Measurements from ENCODE around the gene SCYGR1.
"Not testable (repeated sequence)": the region's sequence is repeated elsewhere in the genome, so short reads cannot be mapped to it uniquely, and the experiment has no call there.

SCYGR1 gene

GRCh38 chr2:227402321-227402720 is 14.6 kb upstream of the SCYGR1 start:
- DNase-seq = no peak

GRCh38 chr2:227401550-227401949 is 13.8 kb upstream of the SCYGR1 start:
- no peak for DNase-seq

GRCh38 chr2:227398684-227399670 is 11.2 kb upstream of the SCYGR1 start:
- DNase-seq = no peak

- no peak for DNase-seq
These were observed 9.8 kb upstream of the SCYGR1 start for GRCh38 chr2:227397562-227397961.

GRCh38 chr2:227395556-227395955 is 7.8 kb upstream of the SCYGR1 start:
- no peak for DNase-seq

- DNase-seq = no peak
These were observed 6.7 kb upstream of the SCYGR1 start for GRCh38 chr2:227394401-227394800.

- no peak for DNase-seq
These were observed 2.9 kb upstream of the SCYGR1 start for GRCh38 chr2:227390468-227391256.

- no peak for DNase-seq
These were observed 1.9 kb upstream of the SCYGR1 start for GRCh38 chr2:227389661-227390060.

- no peak for DNase-seq
These were observed 1.5 kb upstream of the SCYGR1 start for GRCh38 chr2:227389231-227389630.

- no peak for DNase-seq
These were observed 825 bp upstream of the SCYGR1 start for GRCh38 chr2:227388537-227389011.

- no peak for DNase-seq
These were observed 1.1 kb downstream of the SCYGR1 start for GRCh38 chr2:227386630-227387029.

GRCh38 chr2:227383686-227384085 is 4.1 kb downstream of the SCYGR1 start:
- DNase-seq = no peak

GRCh38 chr2:227382241-227382835 is 5.4 kb downstream of the SCYGR1 start:
- not testable (repeated sequence) for DNase-seq

GRCh38 chr2:227379095-227379494 is 8.7 kb downstream of the SCYGR1 start, which contains the start of gene TM4SF20:
Gene TM4SF20, minus strand, starts transcription at chr2:227379306. Its CDS starts 38 bp downstream, at chr2:227379268.
- no peak for DNase-seq

GRCh38 chr2:227378371-227378782 is 9.4 kb downstream of the SCYGR1 start:
- no peak for DNase-seq

GRCh38 chr2:227377467-227378351 is 10.0 kb downstream of the SCYGR1 start:
- no peak for DNase-seq

- no peak for DNase-seq
These were observed 10.9 kb downstream of the SCYGR1 start for GRCh38 chr2:227376656-227377396.

- no peak for DNase-seq
These were observed 13.6 kb downstream of the SCYGR1 start for GRCh38 chr2:227374158-227374557.

GRCh38 chr2:227373389-227373788 is 14.4 kb downstream of the SCYGR1 start:
- DNase-seq = no peak

GRCh38 chr2:227370791-227371312 is 16.9 kb downstream of the SCYGR1 start:
- peak in 1 of 2 donors; percentile 23 for DNase-seq

- DNase-seq = no peak
These were observed 17.7 kb downstream of the SCYGR1 start for GRCh38 chr2:227370092-227370491.

Measured in bone marrow (tissue), 2 donors.